ENCODE measurements around the gene STK38L. TPM values are rescaled to one million over a fixed set of nuclear protein-coding genes. Genes with fewer than 3 reads are reported as not detected.

STK38L gene
- total RNA-seq, 1 donor from 2014 or later = 30.8 TPM

DNA sequence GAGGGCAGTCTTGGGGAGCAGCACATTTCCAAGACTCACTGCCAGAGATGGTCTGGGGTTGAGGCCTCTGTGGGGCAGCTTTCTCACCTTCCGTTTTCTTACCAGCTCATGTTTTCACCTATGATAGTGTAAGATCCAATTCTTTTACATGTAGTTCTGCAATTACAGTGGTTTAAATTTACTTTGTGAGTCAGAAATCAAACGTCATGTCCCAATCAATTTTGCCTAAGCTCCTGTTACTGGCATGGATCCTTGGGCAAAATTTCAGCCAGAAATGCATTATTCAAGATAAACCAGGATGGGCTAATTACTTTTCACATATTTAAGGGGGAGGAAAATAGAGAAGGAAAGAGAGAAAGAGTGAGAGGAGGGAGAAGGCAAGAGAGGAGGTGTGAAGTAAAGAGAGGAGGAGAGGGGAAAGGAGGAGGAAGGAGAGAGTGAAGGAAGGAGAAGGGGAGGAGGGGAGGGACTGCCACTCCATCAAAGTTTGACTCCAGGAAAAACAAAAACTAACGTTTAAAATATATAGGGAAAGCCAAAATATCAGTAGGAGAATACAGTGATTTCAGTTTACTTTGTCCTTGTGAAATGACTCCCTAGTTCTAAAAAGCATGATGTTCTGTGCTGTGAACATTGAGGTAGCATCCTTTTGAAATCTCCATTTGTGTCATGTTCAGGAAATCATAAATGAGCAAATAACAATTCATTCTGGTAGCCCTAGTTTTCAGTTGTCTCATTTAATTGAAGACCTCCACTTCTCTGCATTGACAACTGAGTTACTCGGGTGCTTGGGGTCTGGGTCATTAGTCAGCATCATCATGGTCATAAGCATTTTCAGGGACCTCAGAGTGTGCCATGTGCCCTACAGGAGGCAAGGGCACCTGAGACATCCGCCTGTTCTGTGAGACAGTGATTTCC lies 91.5 kb downstream of the STK38L start:
- Mint-ChIP-seq H3K36me3 (ENCODE audit: low read depth, unreplicated experiment) (no peaks in the 10 kb centered on the region), H3K4me3 (ENCODE audit: unreplicated experiment) (no peak overlapping the region), H3K27me3 (ENCODE audit: unreplicated experiment) (peaks cover 7% of the 10 kb centered on the region)

DNA sequence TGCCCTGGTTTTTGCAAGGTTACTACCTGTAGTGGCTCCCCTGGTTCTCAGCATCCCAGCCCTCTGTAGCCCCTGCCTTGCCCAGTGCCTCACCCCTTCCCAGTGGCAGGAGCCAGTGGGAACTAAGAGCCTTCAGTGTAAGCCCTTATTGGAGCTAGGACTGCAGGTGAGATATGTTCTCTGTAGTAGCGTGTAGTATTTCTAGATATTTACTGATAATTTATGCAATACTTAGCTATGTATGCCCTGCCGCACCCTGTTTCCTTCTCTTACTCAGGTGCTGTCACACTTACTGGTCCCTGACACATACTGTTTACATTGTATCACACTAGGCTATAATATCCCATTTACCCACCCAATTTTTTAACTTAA lies 92.2 kb downstream of the STK38L start:
- TF ChIP-seq CTCF (IDR thresholded peaks at IDR 0.05; ENCODE audit: unreplicated experiment) = no peak
- DNase-seq (ENCODE audit: low spot score) = no peak
- no peak overlapping the region for H3K4me3 Mint-ChIP-seq (ENCODE audit: unreplicated experiment)
- H3K4me1 Mint-ChIP-seq (ENCODE audit: unreplicated experiment) = peaks cover 5% of the 10 kb centered on the region
- H3K9me3 Mint-ChIP-seq (ENCODE audit: unreplicated experiment) = no peaks in the 10 kb centered on the region
- no peaks in the 10 kb centered on the region for H3K36me3 Mint-ChIP-seq (ENCODE audit: low read depth, unreplicated experiment)
- peaks cover 7% of the 10 kb centered on the region for H3K27me3 Mint-ChIP-seq (ENCODE audit: unreplicated experiment)
- no peak overlapping the region for H3K27ac Mint-ChIP-seq (ENCODE audit: unreplicated experiment)

More for the DNA sequence above, 91.5 kb downstream of the STK38L start:
- peaks cover 5% of the 10 kb centered on the region for H3K4me1 Mint-ChIP-seq (ENCODE audit: unreplicated experiment)
- no peak for TF ChIP-seq CTCF (IDR thresholded peaks at IDR 0.05; ENCODE audit: unreplicated experiment)
- DNase-seq (ENCODE audit: low spot score) = no peak
- no peaks in the 10 kb centered on the region for H3K9me3 Mint-ChIP-seq (ENCODE audit: unreplicated experiment)
- no peak overlapping the region for H3K27ac Mint-ChIP-seq (ENCODE audit: unreplicated experiment)

DNA sequence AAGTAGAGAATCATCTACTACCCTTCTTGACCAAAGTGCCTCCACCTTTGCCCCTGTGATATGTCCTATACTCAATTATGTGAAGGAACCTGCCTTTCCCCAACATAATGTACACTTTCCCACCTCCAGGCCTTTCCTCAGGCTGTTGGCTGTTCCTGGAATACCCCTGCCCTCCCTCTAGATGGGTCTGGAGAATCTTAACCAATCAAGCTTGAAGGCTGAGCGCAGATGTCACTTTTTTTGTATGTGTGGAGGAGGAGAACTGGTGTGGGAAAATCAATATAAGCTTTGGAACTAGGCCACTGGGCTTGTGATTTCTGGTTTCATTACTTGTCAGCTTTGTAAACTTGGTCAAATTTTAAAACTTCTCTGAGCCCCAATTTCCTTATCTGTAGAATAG lies 93.3 kb downstream of the STK38L start:
- Mint-ChIP-seq H3K4me1 (ENCODE audit: unreplicated experiment) (peaks cover 5% of the 10 kb centered on the region), H3K27me3 (ENCODE audit: unreplicated experiment) (peaks cover 4% of the 10 kb centered on the region), H3K36me3 (ENCODE audit: low read depth, unreplicated experiment) (no peaks in the 10 kb centered on the region), H3K4me3 (ENCODE audit: unreplicated experiment) (no peak overlapping the region), H3K27ac (ENCODE audit: unreplicated experiment) (no peak overlapping the region), H3K9me3 (ENCODE audit: unreplicated experiment) (no peaks in the 10 kb centered on the region)
- DNase-seq (ENCODE audit: low spot score) = no peak
- no peak for TF ChIP-seq CTCF (IDR thresholded peaks at IDR 0.05; ENCODE audit: unreplicated experiment)

DNA sequence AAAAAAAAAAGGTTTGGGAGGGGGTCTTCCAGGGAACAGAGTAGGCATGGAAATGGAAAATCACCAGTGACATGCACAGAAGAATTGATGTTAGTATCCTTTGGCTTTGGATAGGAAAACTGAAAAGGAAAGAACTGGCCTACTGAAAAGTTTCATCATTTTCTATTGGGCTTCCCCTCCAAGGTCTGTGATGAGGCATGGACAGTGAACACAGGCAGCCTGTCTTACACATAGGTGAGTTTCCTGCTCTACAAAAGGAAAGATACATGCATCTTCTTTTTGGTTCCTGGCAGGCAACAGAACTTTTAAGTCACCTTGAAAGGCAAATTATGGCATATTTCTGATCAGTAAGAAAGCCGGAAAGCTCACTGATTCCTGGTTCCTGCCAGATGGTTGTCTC lies 94.4 kb downstream of the STK38L start:
- Mint-ChIP-seq H3K4me1 (ENCODE audit: unreplicated experiment) (peaks cover 5% of the 10 kb centered on the region), H3K36me3 (ENCODE audit: low read depth, unreplicated experiment) (no peaks in the 10 kb centered on the region), H3K9me3 (ENCODE audit: unreplicated experiment) (no peaks in the 10 kb centered on the region), H3K27me3 (ENCODE audit: unreplicated experiment) (peaks cover 4% of the 10 kb centered on the region), H3K4me3 (ENCODE audit: unreplicated experiment) (no peak overlapping the region), H3K27ac (ENCODE audit: unreplicated experiment) (no peak overlapping the region)
- DNase-seq (ENCODE audit: low spot score) = no peak
- TF ChIP-seq CTCF (IDR thresholded peaks at IDR 0.05; ENCODE audit: unreplicated experiment) = no peak

DNA sequence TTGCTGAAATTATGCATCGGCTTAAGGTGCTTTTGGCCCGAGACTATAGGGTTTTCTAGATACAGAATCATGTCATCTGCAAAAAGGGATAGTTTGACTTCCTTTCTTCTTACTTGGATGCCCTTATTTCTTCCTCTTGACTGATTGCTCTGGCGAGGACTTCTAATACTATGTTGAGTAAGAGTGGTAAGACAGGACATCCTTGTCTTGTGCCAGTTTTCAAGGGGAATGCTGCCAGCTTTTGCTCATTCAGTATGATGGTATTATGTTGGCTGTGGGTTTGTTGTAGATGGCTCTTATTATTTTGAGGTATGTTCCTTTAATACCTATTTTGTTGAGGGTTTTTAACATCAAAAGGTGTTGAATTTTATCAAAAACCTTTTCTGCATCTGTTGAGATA lies 96.9 kb downstream of the STK38L start:
- peaks cover 4% of the 10 kb centered on the region for H3K27me3 Mint-ChIP-seq (ENCODE audit: unreplicated experiment)
- no peaks in the 10 kb centered on the region for H3K36me3 Mint-ChIP-seq (ENCODE audit: low read depth, unreplicated experiment)
- TF ChIP-seq CTCF (IDR thresholded peaks at IDR 0.05; ENCODE audit: unreplicated experiment) = no peak
- no peak overlapping the region for H3K27ac Mint-ChIP-seq (ENCODE audit: unreplicated experiment)
- no peak overlapping the region for H3K4me3 Mint-ChIP-seq (ENCODE audit: unreplicated experiment)
- no peaks in the 10 kb centered on the region for H3K9me3 Mint-ChIP-seq (ENCODE audit: unreplicated experiment)
- H3K4me1 Mint-ChIP-seq (ENCODE audit: unreplicated experiment) = no peaks in the 10 kb centered on the region
- DNase-seq (ENCODE audit: low spot score) = no peak

All from endothelial cell (in vitro differentiated cells).